GM12872 (cell line): ENCODE measurements around the gene BCAS3.

Source experiments
- CTCF ChIP-seq: IDR thresholded peaks from 3 replicates; pipeline ENCODE4 v1.5.1; 2011; ENCODE audit warnings: low read depth, mild to moderate bottlenecking, low read length, moderate library complexity; ENCODE audit not compliant: insufficient read depth

Gene BCAS3

DNA sequence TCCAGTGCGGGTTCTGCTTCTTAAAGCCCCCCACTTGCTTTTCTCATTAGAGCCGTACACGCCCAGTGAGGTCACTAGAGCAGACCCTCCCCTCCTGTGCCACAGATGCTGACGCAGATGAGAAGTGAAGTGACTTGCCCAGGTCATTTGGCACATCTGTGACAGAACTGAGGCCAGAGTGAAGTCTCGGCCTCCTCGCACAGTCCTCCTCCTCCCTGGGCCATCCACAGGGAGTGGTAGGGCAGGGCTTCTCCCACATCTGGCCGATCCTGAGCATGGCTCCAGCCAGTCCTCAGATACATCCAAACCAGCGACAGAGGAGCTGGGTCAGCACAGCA lies 706.7 kb downstream of the BCAS3 start:
- TF ChIP-seq CTCF: no peak

- TF ChIP-seq CTCF: no peak
Observed at GRCh38 chr17:61384692-61385576, 707.3 kb downstream of the BCAS3 start.

- no peak for TF ChIP-seq CTCF
Observed at GRCh38 chr17:61385577-61386236, 708.1 kb downstream of the BCAS3 start.

DNA sequence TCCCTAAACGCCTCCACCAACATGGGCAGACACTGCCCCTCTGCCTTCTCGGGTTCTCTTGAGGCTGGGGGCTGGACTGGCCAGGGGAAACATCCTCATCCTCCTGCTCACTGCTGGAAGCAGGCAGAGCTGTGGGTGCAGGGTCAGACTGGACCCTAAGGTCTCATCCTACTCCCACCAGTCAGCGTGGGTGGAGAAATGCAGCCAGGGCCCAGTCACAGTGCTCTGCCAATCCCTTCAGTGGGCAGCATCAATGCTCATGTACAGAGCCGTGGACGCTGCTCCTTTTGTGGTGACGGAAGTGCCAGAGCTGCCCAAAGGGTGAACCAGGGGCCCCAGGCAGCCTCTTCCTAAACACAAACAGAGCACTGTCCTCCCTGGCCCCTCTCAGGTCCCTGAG lies 708.6 kb downstream of the BCAS3 start:
- no peak for TF ChIP-seq CTCF

- TF ChIP-seq CTCF: no peak
Observed at GRCh38 chr17:61387011-61387410, 709.4 kb downstream of the BCAS3 start.

DNA sequence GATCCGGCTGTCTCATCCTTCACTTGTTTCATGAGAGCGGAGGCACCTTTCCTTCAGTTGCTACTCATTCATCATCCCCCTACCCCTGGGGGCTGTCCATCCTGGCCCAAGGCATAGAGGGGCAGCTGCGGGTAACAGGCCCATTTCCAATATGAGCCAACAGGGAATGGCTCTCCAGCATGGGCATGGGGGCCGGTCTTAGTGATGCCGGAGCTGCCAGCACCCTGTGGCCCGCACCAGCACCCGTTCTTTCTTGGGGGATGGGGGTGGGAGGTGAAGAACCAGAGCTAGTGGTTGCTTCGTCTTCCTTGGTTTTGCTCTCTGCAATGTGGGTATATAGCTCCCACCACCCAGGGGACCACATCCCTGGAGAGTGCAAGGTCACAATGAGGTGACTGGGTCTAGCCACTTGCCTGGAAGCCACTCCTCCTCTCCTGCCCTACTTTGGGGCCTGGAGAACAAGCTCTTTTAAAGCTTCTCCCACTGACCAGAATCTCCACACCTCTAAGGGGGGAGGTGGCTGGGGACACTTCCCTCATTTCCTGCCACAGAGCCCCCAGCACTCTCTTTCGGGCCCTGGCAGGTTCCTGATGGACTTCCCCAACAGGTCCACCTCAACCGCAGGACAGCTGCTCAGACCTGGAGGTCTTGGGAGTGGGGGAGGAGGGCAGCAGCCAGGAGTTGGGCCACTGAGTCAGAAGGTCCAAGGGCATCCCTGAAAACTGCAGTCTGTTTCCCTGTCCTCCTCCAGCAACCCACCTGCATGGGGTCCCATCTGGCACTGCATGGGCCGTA lies 710.1 kb downstream of the BCAS3 start:
- no peak for TF ChIP-seq CTCF

GRCh38 chr17:61388561-61389356 lies 711.1 kb downstream of the BCAS3 start:
- TF ChIP-seq CTCF: no peak
